GM23338 (cell line): ENCODE results near the gene EYS. TPM values are rescaled to one million over a fixed set of nuclear protein-coding genes. Genes with fewer than 3 reads are reported as not detected.

Experiments
- ATAC-seq: fragments of 200-7000 bp; cut with Tn5 transposase; 3 replicates; pipeline ENCODE4 v1.9.1; 2020
- DNase-seq: peaks from one replicate; pipeline ENCODE4 v3.0.0-alpha.2; 2015; ENCODE audit warnings: low spot score
- H2AFZ ChIP-seq: fragments of 200-600 bp; sonication (generic); 2 replicates; pipeline ENCODE4 v1.8.0; 2016; ENCODE audit warnings: antibody characterized with exemption, mild to moderate bottlenecking, moderate library complexity
- H3F3A ChIP-seq: fragments of 200-600 bp; sonication (generic); replicated peaks from 2 replicates; pipeline ENCODE4 v1.8.0; 2017; ENCODE audit warnings: antibody characterized with exemption, mixed run types, low read depth
- H3K27ac ChIP-seq: fragments of 200-600 bp; sonication (generic); 2 replicates; pipeline ENCODE4 v1.6.1; 2016; ENCODE audit warnings: low read depth
- H3K27me3 ChIP-seq: fragments of 200-600 bp; sonication (generic); 2 replicates; pipeline ENCODE4 v1.8.0; 2016; ENCODE audit warnings: mild to moderate bottlenecking, mixed run types, moderate library complexity; ENCODE audit not compliant: insufficient read depth
- H3K36me3 ChIP-seq: fragments of 200-600 bp; sonication (generic); 2 replicates; pipeline ENCODE4 v1.8.0; 2016; ENCODE audit warnings: mild to moderate bottlenecking; ENCODE audit not compliant: insufficient read depth
- H3K4me1 ChIP-seq: fragments of 200-600 bp; sonication (generic); 2 replicates; pipeline ENCODE4 v1.8.0; 2016; ENCODE audit warnings: mild to moderate bottlenecking, moderate library complexity; ENCODE audit not compliant: insufficient read depth
- H3K4me2 ChIP-seq: fragments of 200-600 bp; sonication (generic); 2 replicates; pipeline ENCODE4 v1.7.1; 2017; ENCODE audit warnings: mixed run types
- H3K4me3 ChIP-seq: fragments of 200-600 bp; sonication (generic); 2 replicates; pipeline ENCODE4 v1.6.1; 2016; ENCODE audit warnings: mixed run types
- H3K79me2 ChIP-seq: fragments of 200-600 bp; sonication (generic); replicated peaks from 2 replicates; pipeline ENCODE4 v1.8.0; 2017; ENCODE audit warnings: mild to moderate bottlenecking; ENCODE audit not compliant: insufficient read depth
- H3K9me2 ChIP-seq: fragments of 200-600 bp; sonication (generic); 2 replicates; pipeline ENCODE4 v1.8.0; 2017; ENCODE audit not compliant: insufficient read depth
- H4K20me1 ChIP-seq: fragments of 200-600 bp; sonication (generic); replicated peaks from 2 replicates; pipeline ENCODE4 v1.8.0; 2017; ENCODE audit warnings: mild to moderate bottlenecking; ENCODE audit not compliant: insufficient read depth
- H3K27ac Mint-ChIP-seq: 2 replicates; pipeline ENCODE4 v1.8.0; 2020; ENCODE audit warnings: inconsistent platforms, mild to moderate bottlenecking, moderate library complexity, mixed read lengths
- H3K27me3 Mint-ChIP-seq: 3 replicates; pipeline ENCODE4 v1.8.0; 2022; ENCODE audit warnings: low read depth, mild to moderate bottlenecking, moderate library complexity, mixed read lengths, inconsistent platforms; ENCODE audit not compliant: insufficient read depth, poor library complexity
- H3K36me3 Mint-ChIP-seq: 3 replicates; pipeline ENCODE4 v1.8.0; 2021; ENCODE audit warnings: low read depth, mild to moderate bottlenecking, inconsistent platforms, moderate library complexity, mixed read lengths
- H3K4me1 Mint-ChIP-seq: 3 replicates; pipeline ENCODE4 v1.8.0; 2020; ENCODE audit warnings: mild to moderate bottlenecking, inconsistent platforms, mixed read lengths
- H3K4me3 Mint-ChIP-seq: 3 replicates; pipeline ENCODE4 v1.8.0; 2021; ENCODE audit warnings: moderate library complexity, mild to moderate bottlenecking, inconsistent platforms, mixed read lengths
- H3K9me3 Mint-ChIP-seq: 3 replicates; pipeline ENCODE4 v1.8.0; 2020; ENCODE audit warnings: moderate library complexity, mild to moderate bottlenecking, inconsistent platforms, mixed read lengths
- CREB1 ChIP-seq: fragments of 250-450 bp; sonication (Bioruptor Pico); IDR thresholded peaks from 2 replicates; pipeline ENCODE4 v1.5.0; 2020; ENCODE audit warnings: low read depth, mild to moderate bottlenecking, moderate library complexity
- ETS1 ChIP-seq: IDR thresholded peaks from 2 replicates; pipeline ENCODE4 v1.6.1; 2016; ENCODE audit warnings: antibody characterized with exemption
- EZH2 ChIP-seq: fragments of 200-600 bp; sonication (generic); IDR thresholded peaks from one replicate; pipeline ENCODE4 v1.8.0; 2017; ENCODE audit warnings: antibody characterized with exemption, mild to moderate bottlenecking, low read depth; ENCODE audit not compliant: unreplicated experiment
- EZH2phosphoT487 ChIP-seq: fragments of 200-600 bp; sonication (generic); IDR thresholded peaks from one replicate; pipeline ENCODE4 v1.8.1; 2018; ENCODE audit warnings: antibody characterized with exemption; ENCODE audit not compliant: unreplicated experiment
- JUNB ChIP-seq: IDR thresholded peaks from one replicate; pipeline ENCODE4 v1.6.1; 2016; ENCODE audit warnings: antibody characterized with exemption; ENCODE audit not compliant: unreplicated experiment
- NANOG ChIP-seq: IDR thresholded peaks from 2 replicates; pipeline ENCODE4 v1.6.1; 2016; ENCODE audit warnings: antibody characterized with exemption, borderline replicate concordance
- POLR2AphosphoS5 ChIP-seq: IDR thresholded peaks from 2 replicates; pipeline ENCODE4 v1.6.1; 2016; ENCODE audit warnings: antibody characterized with exemption, low read depth
- REST ChIP-seq: IDR thresholded peaks from one replicate; pipeline ENCODE4 v1.6.1; 2018; ENCODE audit warnings: antibody characterized with exemption; ENCODE audit not compliant: unreplicated experiment
- STAT1 ChIP-seq: IDR thresholded peaks from one replicate; pipeline ENCODE4 v1.6.1; 2016; ENCODE audit warnings: antibody characterized with exemption; ENCODE audit not compliant: unreplicated experiment
- ZNF114 ChIP-seq: fragments of 250-450 bp; sonication (Bioruptor Pico); IDR thresholded peaks from 2 replicates; pipeline ENCODE4 v1.5.0; 2020; ENCODE audit warnings: mild to moderate bottlenecking, moderate library complexity
- ZNF331 ChIP-seq: fragments of 250-450 bp; sonication (Bioruptor Pico); IDR thresholded peaks from 2 replicates; pipeline ENCODE4 v1.5.0; 2020; ENCODE audit warnings: low read depth, mild to moderate bottlenecking, moderate library complexity
- ZNF462 ChIP-seq: fragments of 250-450 bp; sonication (Bioruptor Pico); IDR thresholded peaks from 2 replicates; pipeline ENCODE4 v1.5.0; 2020; ENCODE audit warnings: mild to moderate bottlenecking, moderate library complexity
- polyA plus RNA-seq: library from polyadenylated mRNA; unstranded; fragments of >200 nt; fragmentation: Nextera tagmentation; extraction: Ambion mirVana; gene quantifications from 2 replicates; pipeline ENCODE4 v1.2.1, GENCODE V29; 2016
- total RNA-seq: library from RNA; depleted of rRNA; stranded (reverse); fragments of >200 nt; shearing (Covaris generic); gene quantifications from 2 replicates; pipeline ENCODE4 v1.2.3, GENCODE V29; 2014
- TF ChIP-seq, protein P1 (sequence below), 2 experiments: fragments of 200-600 bp in 1 of 2; sonication (generic) in 1 of 2; conservative IDR thresholded peaks; 2 replicates each; pipeline versions ENCODE4 v1.5.1 to v1.6.1; 2016 to 2017; ENCODE audit warnings: antibody characterized with exemption in 2 of 2, low read depth in 2 of 2, mild to moderate bottlenecking in 2 of 2, moderate library complexity in 1 of 2

The EYS gene
- total and polyA plus RNA-seq, 2 experiments from 2014 or later: 0.38 to 0.52 TPM

DNA sequence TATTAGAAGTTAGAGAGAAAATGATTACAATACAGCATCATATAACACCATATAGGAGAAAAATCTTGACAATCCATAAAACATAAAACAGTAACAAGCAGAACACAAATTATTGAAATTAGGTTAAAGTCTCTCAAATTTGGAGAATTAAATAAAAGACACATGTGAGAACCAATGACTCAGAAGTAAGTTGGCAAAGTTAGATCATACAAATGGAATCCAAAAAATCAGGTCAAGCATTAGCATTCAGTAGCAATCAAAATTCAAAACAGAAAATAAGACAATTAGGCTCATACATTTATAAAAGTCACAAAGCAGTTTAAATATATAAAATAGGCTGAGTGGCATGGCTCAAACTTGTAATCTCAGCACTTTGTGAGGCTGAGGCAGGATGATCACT, 1295.8 kb downstream of the EYS start (continued):
- TF ChIP-seq ZNF462 (CRISPR knock-in tag): no peak
- no peak for TF ChIP-seq JUNB

DNA sequence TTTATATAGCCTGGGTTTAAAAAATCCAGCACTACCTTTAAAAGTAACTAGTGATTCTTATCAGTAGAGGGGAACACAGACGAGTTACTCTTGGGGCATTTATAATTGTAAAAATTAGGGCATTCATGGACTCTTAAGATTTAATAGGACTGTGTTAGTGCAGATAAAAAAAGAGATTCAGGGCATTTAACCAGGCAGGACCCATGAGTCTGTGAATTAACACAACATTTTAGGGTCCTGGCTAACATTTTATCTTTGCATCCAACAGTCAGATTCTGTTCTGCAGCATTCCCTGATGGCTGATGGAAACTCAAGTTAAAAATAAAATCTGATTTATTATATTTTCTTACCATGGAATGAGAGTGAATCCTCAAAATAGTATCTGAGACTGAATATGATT, 1297.1 kb downstream of the EYS start:
- Mint-ChIP-seq H3K4me1 (no peaks in the 10 kb centered on the region), H3K4me3 (no peak overlapping the region), H3K27me3 (no peaks in the 10 kb centered on the region), H3K9me3 (peaks cover 12% of the 10 kb centered on the region; the same call in 2 of the 3 replicates), H3K36me3 (peaks cover 3% of the 10 kb centered on the region; the same call in 1 of the 3 replicates), H3K27ac (no peak overlapping the region)
- H3K27ac ChIP-seq: no peak overlapping the region
- H2AFZ ChIP-seq: no peak overlapping the region
- no peaks in the 10 kb centered on the region for H3K4me1 ChIP-seq
- no peak overlapping the region for H3K4me3 ChIP-seq
- no peak for DNase-seq
- no peaks in the 10 kb centered on the region for H3K36me3 ChIP-seq
- ATAC-seq: no peak
- H3K79me2 ChIP-seq: no peaks in the 10 kb centered on the region
- H3K4me2 ChIP-seq: no peak overlapping the region
- H3K9me2 ChIP-seq: no peaks in the 10 kb centered on the region; the same call in 1 of the 2 replicates
- no peaks in the 10 kb centered on the region for H3K27me3 ChIP-seq
- H4K20me1 ChIP-seq: no peaks in the 10 kb centered on the region
- H3F3A ChIP-seq: no peaks in the 10 kb centered on the region
- TF ChIP-seq POLR2AphosphoS5 (no peak), EZH2 (no peak), CREB1 (CRISPR knock-in tag) (no peak), EZH2phosphoT487 (no peak), JUNB (no peak), REST (no peak), ZNF114 (CRISPR knock-in tag) (no peak), ZNF331 (no peak), STAT1 (no peak), ETS1 (no peak), NANOG (no peak)
- TF ChIP-seq, protein P1, sequence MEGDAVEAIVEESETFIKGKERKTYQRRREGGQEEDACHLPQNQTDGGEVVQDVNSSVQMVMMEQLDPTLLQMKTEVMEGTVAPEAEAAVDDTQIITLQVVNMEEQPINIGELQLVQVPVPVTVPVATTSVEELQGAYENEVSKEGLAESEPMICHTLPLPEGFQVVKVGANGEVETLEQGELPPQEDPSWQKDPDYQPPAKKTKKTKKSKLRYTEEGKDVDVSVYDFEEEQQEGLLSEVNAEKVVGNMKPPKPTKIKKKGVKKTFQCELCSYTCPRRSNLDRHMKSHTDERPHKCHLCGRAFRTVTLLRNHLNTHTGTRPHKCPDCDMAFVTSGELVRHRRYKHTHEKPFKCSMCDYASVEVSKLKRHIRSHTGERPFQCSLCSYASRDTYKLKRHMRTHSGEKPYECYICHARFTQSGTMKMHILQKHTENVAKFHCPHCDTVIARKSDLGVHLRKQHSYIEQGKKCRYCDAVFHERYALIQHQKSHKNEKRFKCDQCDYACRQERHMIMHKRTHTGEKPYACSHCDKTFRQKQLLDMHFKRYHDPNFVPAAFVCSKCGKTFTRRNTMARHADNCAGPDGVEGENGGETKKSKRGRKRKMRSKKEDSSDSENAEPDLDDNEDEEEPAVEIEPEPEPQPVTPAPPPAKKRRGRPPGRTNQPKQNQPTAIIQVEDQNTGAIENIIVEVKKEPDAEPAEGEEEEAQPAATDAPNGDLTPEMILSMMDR (conservative IDR thresholded peaks at IDR 0.05; ENCODE audit: low read depth in 2 of 2): no peak
